SHP77 treated with DMSO at 0.1 percent for 48 hours (cell line): ENCODE measurements around the gene UBTD1.
"Not testable (repeated sequence)": the region's sequence is repeated elsewhere in the genome, so short reads cannot be mapped to it uniquely, and the experiment has no call there.

Experiments
- DNase-seq: peaks from one replicate; lab custom pipeline; 2025; lab: John Stamatoyannopoulos, UW

Gene UBTD1

GRCh38 chr10:97515271-97515978 lies 16.7 kb downstream of the UBTD1 start:
- DNase-seq, result no peak

- no peak for DNase-seq
Observed at GRCh38 chr10:97517096-97517750, 18.5 kb downstream of the UBTD1 start.

- no peak for DNase-seq
Observed at GRCh38 chr10:97517778-97518300, 19.1 kb downstream of the UBTD1 start.

GRCh38 chr10:97518301-97519043 lies 19.7 kb downstream of the UBTD1 start:
- peak; percentile 28 for DNase-seq

- DNase-seq, result no peak
Observed at GRCh38 chr10:97519342-97519741, 20.6 kb downstream of the UBTD1 start.

GRCh38 chr10:97520520-97520919 lies 21.8 kb downstream of the UBTD1 start:
- DNase-seq, result no peak

- no peak for DNase-seq
Observed at GRCh38 chr10:97520978-97521761, 22.4 kb downstream of the UBTD1 start.

GRCh38 chr10:97522071-97522470 lies 23.3 kb downstream of the UBTD1 start:
- DNase-seq, result no peak

GRCh38 chr10:97522937-97523336 lies 24.2 kb downstream of the UBTD1 start:
- no peak for DNase-seq

- DNase-seq, result no peak
Observed at GRCh38 chr10:97525086-97525485, 26.4 kb downstream of the UBTD1 start.

GRCh38 chr10:97525683-97526110 lies 27.0 kb downstream of the UBTD1 start:
- DNase-seq, result no peak

GRCh38 chr10:97528876-97529275 lies 30.2 kb downstream of the UBTD1 start:
- DNase-seq, result not testable (repeated sequence)

- DNase-seq, result no peak
Observed at GRCh38 chr10:97529685-97530465, 31.2 kb downstream of the UBTD1 start.

- no peak for DNase-seq
Observed at GRCh38 chr10:97531401-97531986, 32.8 kb downstream of the UBTD1 start.

- DNase-seq, result no peak
Observed at GRCh38 chr10:97532935-97533671, 34.4 kb downstream of the UBTD1 start.

- no peak for DNase-seq
Observed at GRCh38 chr10:97533888-97534287, 35.2 kb downstream of the UBTD1 start.

GRCh38 chr10:97534746-97535367 lies 36.1 kb downstream of the UBTD1 start:
- DNase-seq, result no peak

GRCh38 chr10:97537186-97537869 lies 38.6 kb downstream of the UBTD1 start:
- no peak for DNase-seq

- no peak for DNase-seq
Observed at GRCh38 chr10:97538411-97538810, 39.7 kb downstream of the UBTD1 start.
